C4-2B (cell line): ENCODE data around the gene AP1S1.
"Not testable (repeated sequence)": the region's sequence is repeated elsewhere in the genome, so short reads cannot be mapped to it uniquely, and the experiment has no call there.

ENCODE experiments used
- H3K27ac ChIP-seq: fragments of 450-650 bp; 2 replicates; pipeline ENCODE4 v1.5.1; 2017
- ZFX ChIP-seq: fragments of 450-650 bp; IDR thresholded peaks from 2 replicates; pipeline ENCODE4 v1.6.1; 2017
- TF ChIP-seq, protein P1 (sequence below): fragments of 450-650 bp; conservative IDR thresholded peaks from 2 replicates; pipeline ENCODE4 v1.5.1; 2017; ENCODE audit warnings: mild to moderate bottlenecking

Gene AP1S1

DNA sequence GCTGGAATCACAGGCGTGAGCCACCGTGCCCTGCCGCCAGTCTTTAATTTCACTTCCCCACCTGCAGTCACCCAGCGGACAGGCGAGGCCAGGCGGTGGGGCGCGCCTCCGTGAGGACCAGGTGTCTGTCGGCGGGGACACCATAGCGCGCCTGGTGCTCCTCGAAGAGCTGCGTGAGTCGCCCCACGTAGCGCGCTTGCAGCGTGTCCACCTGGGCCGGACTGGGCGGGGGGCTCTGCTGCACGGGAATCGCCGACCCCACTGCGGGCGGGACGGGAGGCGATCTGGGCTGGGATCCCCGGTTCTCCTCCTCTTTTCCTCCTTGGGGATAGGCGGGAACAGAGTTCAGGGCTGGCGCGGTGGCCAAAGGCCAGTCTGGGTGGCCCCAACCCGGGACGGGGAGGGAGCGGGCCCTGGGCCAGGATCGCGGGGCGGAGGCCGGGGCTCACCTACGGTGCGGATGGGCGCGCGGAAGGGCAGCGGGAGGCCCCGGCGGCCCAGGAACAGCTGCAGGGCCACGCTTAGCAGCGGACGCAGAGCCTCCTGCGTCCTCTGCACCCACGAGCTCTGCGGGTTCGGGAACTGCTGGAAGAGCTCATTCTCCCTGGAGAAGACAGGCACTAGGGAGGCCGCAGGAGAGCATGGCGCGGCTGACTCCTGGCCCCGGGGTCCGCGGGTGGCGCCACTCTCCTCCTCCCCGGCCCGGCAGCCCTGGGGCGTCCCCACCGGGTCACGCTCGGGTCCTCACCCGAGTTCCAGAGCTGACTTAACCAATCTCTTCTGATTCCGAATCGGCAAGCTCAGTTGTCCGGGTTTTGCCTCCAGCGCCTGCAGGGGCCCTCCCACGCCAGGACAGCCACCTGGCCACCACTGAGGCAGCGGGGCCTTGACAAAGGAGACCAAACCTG, 47.7 kb downstream of the AP1S1 start:
- H3K27ac ChIP-seq, result no peak overlapping the region
- TF ChIP-seq, protein P1, sequence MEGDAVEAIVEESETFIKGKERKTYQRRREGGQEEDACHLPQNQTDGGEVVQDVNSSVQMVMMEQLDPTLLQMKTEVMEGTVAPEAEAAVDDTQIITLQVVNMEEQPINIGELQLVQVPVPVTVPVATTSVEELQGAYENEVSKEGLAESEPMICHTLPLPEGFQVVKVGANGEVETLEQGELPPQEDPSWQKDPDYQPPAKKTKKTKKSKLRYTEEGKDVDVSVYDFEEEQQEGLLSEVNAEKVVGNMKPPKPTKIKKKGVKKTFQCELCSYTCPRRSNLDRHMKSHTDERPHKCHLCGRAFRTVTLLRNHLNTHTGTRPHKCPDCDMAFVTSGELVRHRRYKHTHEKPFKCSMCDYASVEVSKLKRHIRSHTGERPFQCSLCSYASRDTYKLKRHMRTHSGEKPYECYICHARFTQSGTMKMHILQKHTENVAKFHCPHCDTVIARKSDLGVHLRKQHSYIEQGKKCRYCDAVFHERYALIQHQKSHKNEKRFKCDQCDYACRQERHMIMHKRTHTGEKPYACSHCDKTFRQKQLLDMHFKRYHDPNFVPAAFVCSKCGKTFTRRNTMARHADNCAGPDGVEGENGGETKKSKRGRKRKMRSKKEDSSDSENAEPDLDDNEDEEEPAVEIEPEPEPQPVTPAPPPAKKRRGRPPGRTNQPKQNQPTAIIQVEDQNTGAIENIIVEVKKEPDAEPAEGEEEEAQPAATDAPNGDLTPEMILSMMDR, result no peak
- TF ChIP-seq ZFX, result no peak

GRCh38 chr7:101202603-101202918, 48.3 kb downstream of the AP1S1 start:
- TF ChIP-seq, protein P1, result no peak
- TF ChIP-seq ZFX, result no peak
- H3K27ac ChIP-seq, result no peak overlapping the region

DNA sequence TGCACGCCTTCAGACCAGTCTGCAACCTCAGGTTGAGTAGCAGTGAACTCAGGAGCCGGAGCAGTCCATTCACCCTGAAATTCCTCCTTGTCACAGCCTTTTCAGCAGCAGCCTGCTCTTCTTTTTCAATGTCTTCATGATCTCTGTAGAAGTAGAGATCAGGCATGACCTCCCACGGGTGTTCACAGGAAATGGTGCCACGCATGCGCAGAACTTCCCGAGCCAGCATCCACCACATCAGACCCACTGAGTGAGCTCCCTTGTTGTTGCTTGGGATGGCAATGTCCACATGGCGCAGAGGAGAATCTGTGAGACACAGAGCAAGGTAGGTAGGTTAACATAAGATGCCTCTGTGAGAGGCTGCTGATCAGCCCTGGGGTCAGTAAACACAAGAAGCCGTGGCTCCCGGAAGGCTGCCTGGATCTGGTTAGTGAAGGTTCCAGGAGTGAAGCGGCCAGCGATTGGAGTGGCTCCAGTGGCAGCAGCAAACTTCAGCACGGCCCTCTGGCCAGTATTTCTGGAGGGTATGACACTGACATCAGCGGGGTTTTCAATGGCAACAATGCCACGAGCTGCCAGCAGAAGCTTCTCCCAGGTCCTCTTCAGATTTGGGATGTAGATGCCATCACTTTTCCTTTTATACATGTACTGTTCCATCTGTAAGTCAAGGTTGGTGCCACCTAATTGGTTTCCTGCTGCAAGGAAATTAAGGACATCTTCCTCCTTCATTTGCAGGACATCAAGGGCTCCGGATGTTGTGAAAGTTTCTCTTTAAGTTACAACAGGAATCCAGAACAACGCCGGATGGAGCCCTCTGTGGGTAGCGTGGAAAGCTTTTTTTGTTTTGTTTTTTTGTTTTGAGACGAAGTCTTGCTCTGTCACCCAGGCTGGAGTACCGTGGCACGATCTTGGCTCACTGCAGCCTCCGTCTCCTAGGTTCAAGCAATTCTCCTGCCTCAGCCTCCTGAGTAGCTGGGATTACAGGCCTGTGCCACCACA, 49.8 kb downstream of the AP1S1 start:
- H3K27ac ChIP-seq, result not testable (repeated sequence)

GRCh38 chr7:101205901-101206664, 51.8 kb downstream of the AP1S1 start:
- no peak overlapping the region for H3K27ac ChIP-seq
- TF ChIP-seq, protein P1, result no peak
- TF ChIP-seq ZFX, result no peak

GRCh38 chr7:101206665-101207042, 52.4 kb downstream of the AP1S1 start:
- no peak overlapping the region for H3K27ac ChIP-seq
- TF ChIP-seq, protein P1, result no peak
- TF ChIP-seq ZFX, result no peak

GRCh38 chr7:101207459-101207858, 53.2 kb downstream of the AP1S1 start:
- TF ChIP-seq, protein P1, result no peak
- TF ChIP-seq ZFX, result no peak
- H3K27ac ChIP-seq, result no peak overlapping the region

GRCh38 chr7:101208794-101209193, 54.5 kb downstream of the AP1S1 start:
- TF ChIP-seq, protein P1, result no peak
- no peak for TF ChIP-seq ZFX
- H3K27ac ChIP-seq, result no peak overlapping the region
